NCI-H1436 (cell line): ENCODE measurements around the gene AK5.

ENCODE experiments used
- DNase-seq: peaks from one replicate; lab custom pipeline; 2025; lab: John Stamatoyannopoulos, UW

AK5 gene

GRCh38 chr1:77590651-77591050 lies 308.8 kb downstream of the AK5 start:
- DNase-seq, result no peak

GRCh38 chr1:77592906-77593305 lies 311.1 kb downstream of the AK5 start:
- no peak for DNase-seq

- DNase-seq, result no peak
Measured at GRCh38 chr1:77594366-77595112, 312.7 kb downstream of the AK5 start.

GRCh38 chr1:77597310-77597709 lies 315.5 kb downstream of the AK5 start:
- DNase-seq, result no peak

GRCh38 chr1:77605246-77606026 lies 323.6 kb downstream of the AK5 start:
- DNase-seq, result no peak

- no peak for DNase-seq
Measured at GRCh38 chr1:77608893-77609292, 327.1 kb downstream of the AK5 start.
